Peyer's patch (tissue), 4 donors: Measurements from ENCODE around the gene BAZ1B.

Experiments
- CTCF ChIP-seq, 6 experiments: fragments of 450-650 bp in 4 of 6; fragments of 200-600 bp in 2 of 6; sonication (generic) in 1 of 6; IDR thresholded peaks; one replicate each; pipeline ENCODE4 v1.5.1; 2017 to 2019; ENCODE audit warnings: antibody characterized with exemption in 6 of 6, mild to moderate bottlenecking in 3 of 6, moderate library complexity in 1 of 6
- POLR2A ChIP-seq, 2 donors: fragments of 450-650 bp; IDR thresholded peaks; one replicate each; pipeline ENCODE4 v1.5.1; 2017; ENCODE audit warnings: antibody characterized with exemption in 2 of 2, mild to moderate bottlenecking in 2 of 2, moderate library complexity in 2 of 2

GRCh38 chr7:73447121-73447733 lies 74.9 kb downstream of the BAZ1B start:
- TF ChIP-seq CTCF (IDR thresholded peaks at IDR 0.05) (no peak), POLR2A (IDR thresholded peaks at IDR 0.05) (no peak)
